Fibroblast of skin of right biceps (primary cell): Measurements from ENCODE around the gene TCHHL1.

Source experiments
- DNase-seq: peaks from one replicate; pipeline ENCODE4 v3.0.0-alpha.2; 2013

TCHHL1 gene

GRCh38 chr1:152089014-152089674 lies at the start of gene TCHHL1:
TSS of gene TCHHL1 (minus strand) at chr1:152089064. CDS start at chr1:152088143, 921 bp downstream.
- no peak for DNase-seq

GRCh38 chr1:152137215-152137614 lies 48.4 kb upstream of the TCHHL1 start:
- no peak for DNase-seq

DNA sequence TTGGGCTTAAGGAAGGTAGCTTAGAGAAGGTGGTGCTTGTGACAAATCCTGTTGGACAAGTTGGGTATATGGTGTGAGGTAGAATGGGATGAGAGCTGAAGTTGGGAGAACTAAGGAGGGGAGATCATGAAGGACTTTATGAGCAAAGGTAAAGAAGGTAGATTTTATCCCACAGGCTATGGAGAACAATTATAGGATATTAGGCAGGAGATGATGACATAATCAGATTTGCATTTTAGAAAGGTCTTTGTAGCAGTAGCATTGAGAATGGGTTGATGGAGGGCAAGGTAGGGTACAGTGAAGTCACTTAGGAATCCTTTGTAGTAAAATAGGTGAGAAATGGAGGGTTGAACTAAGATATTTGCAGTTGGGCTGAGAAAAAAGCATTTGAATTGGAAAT lies 41.3 kb upstream of the TCHHL1 start:
- DNase-seq, result no peak

GRCh38 chr1:152127673-152128072 lies 38.8 kb upstream of the TCHHL1 start:
- no peak for DNase-seq

- DNase-seq, result no peak
These were observed 37.1 kb upstream of the TCHHL1 start for GRCh38 chr1:152125834-152126443.

- no peak for DNase-seq
These were observed 30.1 kb upstream of the TCHHL1 start for GRCh38 chr1:152118915-152119314.

DNA sequence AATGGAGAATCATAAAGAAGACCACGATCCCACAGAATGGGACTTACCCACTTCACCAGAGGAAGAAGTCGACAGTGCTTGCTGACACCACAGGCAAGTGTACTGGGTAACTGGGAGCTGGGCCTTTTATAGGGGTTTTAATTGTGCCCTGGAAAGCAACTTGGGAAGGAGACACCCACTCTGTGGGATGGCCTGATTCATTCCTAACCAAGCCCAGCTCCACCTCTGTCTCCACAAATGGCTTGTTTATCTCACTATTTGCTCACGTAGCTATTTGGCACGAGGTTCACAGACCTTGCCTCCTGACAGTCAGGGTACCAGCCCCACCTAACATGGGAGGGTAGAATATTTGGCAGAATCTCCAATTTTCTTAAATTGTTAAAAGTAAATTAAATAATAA lies 26.5 kb upstream of the TCHHL1 start, which contains the start of gene TCHH:
Gene TCHH (minus strand): TSS at position 101 of the 400 bp plus-strand sequence. CDS start 1,364 bp downstream, outside the sequence.
- DNase-seq, result no peak

DNA sequence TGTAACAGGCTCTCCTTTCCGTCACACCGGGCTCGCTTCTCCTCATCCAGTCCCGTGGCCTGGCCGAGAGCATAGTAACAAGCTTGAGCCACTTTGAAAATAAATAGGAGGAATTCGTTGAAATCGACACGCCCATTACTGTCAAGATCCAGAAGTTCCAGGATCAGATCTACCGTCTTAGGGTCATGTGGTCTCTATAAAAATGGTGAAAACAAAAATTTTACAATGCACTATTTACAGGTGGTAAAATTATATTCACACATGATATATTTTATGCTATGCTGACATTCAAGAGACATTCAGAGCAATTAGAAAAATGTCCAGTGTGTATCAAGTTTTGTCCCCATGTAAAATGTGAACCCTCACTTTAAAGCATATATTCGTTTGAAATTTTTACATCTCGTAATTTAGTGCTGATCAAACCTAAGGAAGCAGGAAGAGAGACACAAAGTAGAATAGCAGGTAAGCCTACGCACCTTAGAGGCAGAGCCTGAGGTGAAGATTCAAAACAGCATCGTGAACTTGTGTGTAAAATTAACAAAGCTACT lies 24.1 kb upstream of the TCHHL1 start:
- no peak for DNase-seq

DNA sequence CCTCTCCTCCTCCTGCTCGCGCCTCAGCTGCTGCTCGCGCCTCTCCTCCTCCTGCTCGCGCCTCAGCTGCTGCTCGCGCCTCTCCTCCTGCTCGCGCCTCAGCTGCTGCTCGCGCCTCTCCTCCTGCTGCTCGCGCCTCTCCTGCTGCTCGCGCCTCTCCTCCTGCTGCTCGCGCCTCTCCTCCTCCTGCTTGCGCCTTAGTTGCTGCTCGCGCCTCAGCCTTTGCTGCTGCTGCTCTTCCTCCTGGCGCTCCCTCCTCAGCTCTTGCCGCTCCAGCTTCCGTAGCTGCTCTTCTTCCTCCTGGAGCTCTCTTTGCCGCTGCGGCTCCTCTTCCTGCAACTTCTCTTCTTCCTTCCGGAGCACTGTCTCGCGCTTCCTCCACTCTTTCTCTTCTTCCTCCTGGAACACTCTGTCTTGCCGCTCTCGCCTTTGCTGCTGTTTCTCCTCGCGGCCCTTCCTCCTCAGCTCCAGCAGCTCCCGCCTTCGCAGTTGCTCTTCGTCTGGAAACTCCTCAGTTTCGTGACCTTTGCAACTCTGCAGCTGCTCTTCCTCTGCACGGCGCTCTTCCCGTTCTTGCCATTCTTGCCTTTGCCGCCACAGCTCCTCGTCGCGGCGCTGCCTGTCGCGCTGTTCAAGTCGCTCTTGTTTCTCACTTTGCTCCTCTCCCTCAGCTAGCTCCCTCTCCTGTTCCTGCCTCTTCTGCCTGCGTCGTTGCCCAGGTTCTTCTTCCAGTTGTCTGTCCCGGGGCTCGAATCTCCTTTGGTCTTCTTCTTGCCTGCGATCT lies 23.4 kb upstream of the TCHHL1 start:
- DNase-seq, result peak; percentile 30

GRCh38 chr1:152111515-152111968 lies 22.7 kb upstream of the TCHHL1 start:
- DNase-seq, result peak; percentile 61

DNA sequence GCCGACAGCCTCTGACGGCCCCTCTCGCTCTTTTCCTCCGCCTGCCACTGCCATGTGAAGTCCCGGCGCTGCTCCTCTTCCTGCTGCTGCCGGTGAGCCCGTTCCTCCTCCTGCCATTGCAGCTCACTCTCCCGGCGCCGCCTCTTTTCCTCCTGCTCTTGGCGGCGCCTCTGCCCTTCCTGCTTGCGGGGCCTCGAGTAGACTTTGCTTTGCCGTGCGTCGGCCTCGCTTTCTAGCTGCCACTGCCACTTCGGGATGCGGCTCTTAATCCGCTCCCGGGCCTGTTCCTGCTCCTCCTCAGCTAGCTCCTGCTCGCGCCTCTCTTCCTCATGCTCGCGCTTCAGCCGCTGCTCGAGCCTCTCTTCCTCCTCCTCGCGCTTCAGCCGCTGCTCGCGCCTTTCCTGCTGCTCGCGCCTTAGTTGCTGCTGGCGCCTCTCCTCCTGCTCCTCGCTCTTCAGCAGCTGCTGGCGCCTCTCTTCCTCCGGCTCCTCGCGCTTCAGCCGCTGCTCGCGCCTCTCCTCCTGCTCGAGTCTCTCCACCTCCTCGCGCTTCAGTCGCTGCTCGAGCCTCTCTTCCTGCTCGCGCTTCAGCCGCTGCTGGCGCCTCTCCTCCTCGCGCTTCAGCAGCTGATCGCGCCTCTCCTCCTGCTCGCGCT lies 22.1 kb upstream of the TCHHL1 start:
- DNase-seq, result peak; percentile 58

DNA sequence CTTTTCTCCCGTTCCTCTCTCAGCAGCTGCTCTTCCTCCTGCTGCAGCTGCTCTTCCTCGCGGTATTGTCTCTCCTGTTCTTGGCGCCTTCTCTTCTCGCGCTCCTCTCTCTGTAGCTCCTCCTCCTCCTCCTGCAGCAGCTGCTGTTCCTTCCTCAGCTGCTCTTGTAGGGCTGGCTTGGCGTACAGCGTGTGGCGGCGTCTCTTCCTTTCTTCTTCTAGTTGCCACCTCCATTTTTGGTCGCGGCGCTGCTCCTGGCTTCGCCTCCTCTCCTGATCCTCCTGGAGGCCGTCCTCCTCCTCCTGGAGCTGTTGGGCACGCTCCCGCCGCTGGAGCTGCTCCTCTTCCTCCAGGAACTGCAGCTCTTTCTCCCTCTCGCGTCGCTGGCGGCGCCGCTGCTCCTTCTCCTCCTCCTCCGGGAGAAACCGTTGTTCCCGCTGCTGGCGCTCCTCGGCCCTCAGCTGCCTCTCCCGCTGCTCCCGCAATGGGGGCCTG lies 21.5 kb upstream of the TCHHL1 start:
- DNase-seq, result peak; percentile 55

DNA sequence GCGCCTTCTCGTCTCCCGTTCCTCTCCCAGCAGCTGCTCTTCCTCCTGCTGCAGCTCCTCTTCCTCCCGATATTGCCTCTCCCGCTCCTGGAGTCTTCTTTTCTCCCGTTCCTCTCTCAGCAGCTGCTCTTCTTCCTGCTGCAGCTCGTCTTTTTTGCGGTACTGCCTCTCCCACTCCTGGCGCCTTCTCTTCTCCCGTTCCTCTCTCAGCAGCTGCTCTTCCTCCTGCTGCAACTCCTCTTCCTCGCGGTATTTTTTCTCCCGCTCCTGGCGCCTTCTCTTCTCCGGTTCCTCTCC lies 21.1 kb upstream of the TCHHL1 start:
- no peak for DNase-seq

DNA sequence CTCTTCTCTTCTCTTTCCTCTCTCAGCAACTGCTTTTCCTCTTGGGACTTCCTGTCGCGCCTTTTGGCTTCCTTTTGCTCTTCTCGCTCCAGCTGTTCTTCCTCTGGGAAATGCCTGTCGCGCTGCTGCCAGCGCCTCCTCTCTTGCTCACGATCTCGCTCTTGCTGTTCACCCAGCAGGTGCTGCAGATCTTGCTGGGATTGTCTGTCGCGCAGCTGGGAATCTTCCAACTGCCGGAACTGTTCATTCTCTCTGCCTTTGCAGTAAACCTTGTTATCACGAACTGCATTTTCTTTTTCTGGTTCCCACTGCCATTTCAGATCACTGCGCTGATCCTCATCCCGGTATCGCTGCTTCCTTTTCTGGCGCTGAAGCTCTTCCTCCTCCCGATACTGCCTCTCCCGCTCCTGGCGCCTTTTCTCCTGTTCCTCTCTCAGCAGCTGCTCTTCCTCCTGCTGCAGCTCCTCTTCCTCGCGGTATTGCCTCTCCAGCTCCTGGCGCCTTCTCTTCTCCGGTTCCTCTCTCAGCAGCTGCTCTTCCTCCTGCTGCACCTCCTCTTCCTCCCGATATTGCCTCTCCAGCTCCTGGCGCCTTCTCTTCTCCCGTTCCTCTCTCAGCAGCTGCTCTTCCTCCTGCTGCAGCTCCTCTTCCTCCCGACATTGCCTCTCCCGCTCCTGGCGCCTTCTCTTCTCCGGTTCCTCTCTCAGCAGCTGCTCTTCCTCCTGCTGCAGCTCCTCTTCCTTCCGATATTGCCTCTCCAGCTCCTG lies 20.6 kb upstream of the TCHHL1 start:
- DNase-seq, result no peak

- no peak for DNase-seq
These were observed 20.0 kb upstream of the TCHHL1 start for GRCh38 chr1:152108882-152109222.

GRCh38 chr1:152107984-152108881 lies 19.4 kb upstream of the TCHHL1 start:
- DNase-seq, result peak; percentile 50

DNA sequence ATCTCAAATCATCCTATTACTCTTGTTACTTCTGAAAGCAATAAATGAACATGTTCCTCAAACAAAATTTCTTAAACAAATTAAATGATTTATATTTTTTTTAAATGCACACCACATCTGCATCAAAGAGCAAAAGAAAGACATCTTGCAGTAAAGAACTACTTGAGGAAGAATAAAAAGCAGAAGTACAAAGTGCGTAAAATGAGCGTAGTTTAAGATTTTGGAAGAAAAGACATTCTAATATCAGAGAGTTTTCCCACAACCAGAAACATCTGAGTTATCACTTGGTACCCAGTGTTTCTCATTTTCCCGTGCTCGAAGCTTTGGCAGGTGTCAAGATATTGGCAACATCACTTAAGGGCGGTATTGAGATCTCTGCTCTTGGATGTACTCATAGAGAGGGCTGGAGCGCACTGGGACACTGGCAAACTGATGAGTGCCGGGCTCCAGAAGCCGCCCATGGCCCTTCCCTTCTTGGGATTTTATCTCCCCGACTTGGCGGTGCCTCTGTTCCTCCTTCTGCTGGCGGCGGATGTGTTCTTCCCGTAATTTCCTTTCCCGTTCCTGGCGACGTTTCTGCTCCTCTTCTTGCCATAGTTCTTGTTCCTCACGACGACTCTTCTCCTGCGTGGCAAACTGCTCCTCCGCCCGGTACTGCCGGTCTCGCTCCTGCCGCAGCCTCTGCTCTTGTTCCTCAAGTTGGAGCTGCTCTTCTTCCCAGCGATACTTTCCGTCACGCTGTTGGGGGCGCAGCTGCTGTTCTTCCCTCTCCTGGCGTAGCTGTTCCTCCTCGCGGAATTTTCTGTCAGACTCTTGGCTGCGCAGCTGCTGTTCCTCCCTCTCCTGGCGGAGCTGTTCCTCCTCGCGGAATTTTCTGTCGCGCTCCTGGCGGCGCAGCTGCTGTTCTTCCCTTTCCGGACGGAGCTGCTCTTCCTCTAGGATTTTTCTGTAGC lies 18.4 kb upstream of the TCHHL1 start:
- DNase-seq, result no peak

DNA sequence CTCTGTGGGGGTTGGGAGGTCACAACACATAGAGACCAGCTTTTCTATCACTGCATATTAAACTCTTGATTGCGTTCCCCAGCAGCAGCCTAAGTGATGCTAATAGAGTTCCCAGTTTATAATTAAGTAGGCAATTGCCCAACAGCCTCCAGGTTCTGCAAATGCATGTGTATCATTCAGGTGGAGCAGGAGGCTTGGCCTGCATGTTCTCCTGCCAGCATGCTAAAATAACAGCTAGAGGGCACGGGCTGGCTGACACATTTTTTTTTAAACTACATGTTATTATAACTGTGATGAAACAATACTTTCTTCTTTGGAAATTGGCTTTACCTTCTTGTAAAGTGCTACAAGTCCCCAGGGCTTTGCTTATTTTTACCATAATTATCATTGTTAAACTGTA lies 16.0 kb upstream of the TCHHL1 start:
- DNase-seq, result no peak

DNA sequence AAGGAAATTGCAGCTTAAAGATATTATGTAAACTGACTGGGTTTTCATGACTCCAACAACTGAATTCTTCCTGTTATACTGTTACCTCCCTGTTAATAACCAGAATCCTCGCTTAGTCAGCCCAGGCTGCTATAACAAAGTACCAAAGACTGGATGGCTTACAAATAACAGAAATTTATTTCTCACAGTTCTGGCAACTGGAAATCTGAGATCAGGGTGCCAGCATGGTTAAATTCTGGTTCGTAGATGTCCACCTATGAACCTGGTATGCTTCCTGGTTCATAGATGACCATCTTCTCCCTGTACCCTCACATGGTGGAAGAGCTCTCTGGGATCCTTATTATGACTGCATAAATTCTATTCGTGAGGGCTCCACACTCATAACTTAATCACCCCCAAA lies 8.1 kb upstream of the TCHHL1 start:
- DNase-seq, result no peak

DNA sequence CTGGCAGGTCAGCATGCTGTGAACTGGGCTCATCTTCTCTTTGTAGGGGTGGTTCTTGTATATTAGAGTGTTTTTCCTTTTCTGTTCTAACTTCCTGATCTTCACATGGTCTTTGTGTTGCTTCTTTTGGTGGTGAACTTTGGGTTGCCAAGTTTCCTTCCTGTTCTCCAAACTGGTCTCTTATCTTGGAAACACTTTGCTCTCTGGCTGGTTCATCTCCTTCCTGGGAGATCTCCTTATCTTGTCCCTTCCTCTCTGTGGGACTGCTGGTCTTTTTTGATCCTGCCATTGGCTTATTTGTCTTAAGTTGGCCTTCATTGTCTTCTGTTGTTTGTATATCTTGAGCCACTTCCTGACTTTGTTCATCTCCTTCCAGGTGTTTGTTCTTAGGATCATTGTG lies 2.1 kb downstream of the TCHHL1 start:
- DNase-seq, result no peak
